NCI-H1092 (cell line): ENCODE measurements around the gene ESR2.
A peak's percentile ranks its signal among the peaks of the same experiment; 100 is the strongest.
"Not testable (repeated sequence)": the region's sequence is repeated elsewhere in the genome, so short reads cannot be mapped to it uniquely, and the experiment has no call there.

Experiments used
- DNase-seq: peaks from one replicate; lab custom pipeline; 2025; lab: John Stamatoyannopoulos, UW

The ESR2 gene

GRCh38 chr14:64126548-64126947 lies 167.6 kb downstream of the ESR2 start:
- DNase-seq: no peak

- DNase-seq: no peak
These were observed 168.9 kb downstream of the ESR2 start for GRCh38 chr14:64125270-64125669.

- DNase-seq: no peak
These were observed 170.8 kb downstream of the ESR2 start for GRCh38 chr14:64123241-64123822.

GRCh38 chr14:64119980-64120379 lies 174.2 kb downstream of the ESR2 start:
- no peak for DNase-seq

- DNase-seq: no peak
These were observed 174.7 kb downstream of the ESR2 start for GRCh38 chr14:64119500-64119899.

GRCh38 chr14:64118892-64119291 lies 175.3 kb downstream of the ESR2 start:
- no peak for DNase-seq

GRCh38 chr14:64118403-64118742 lies 175.8 kb downstream of the ESR2 start:
- not testable (repeated sequence) for DNase-seq

- DNase-seq: no peak
These were observed 176.3 kb downstream of the ESR2 start for GRCh38 chr14:64117671-64118402.

GRCh38 chr14:64115401-64115800 lies 178.8 kb downstream of the ESR2 start:
- no peak for DNase-seq

- DNase-seq: no peak
These were observed 179.4 kb downstream of the ESR2 start for GRCh38 chr14:64114796-64115195.

GRCh38 chr14:64114166-64114565 lies 180.0 kb downstream of the ESR2 start:
- DNase-seq: no peak

- DNase-seq: peak; percentile 24
These were observed 181.1 kb downstream of the ESR2 start for GRCh38 chr14:64112867-64113678.

- DNase-seq: no peak
These were observed 183.4 kb downstream of the ESR2 start for GRCh38 chr14:64110802-64111201.

GRCh38 chr14:64109819-64110554 lies 184.2 kb downstream of the ESR2 start:
- no peak for DNase-seq

- DNase-seq: no peak
These were observed 186.7 kb downstream of the ESR2 start for GRCh38 chr14:64107438-64107837.

- no peak for DNase-seq
These were observed 196.1 kb downstream of the ESR2 start for GRCh38 chr14:64098120-64098519.

GRCh38 chr14:64095620-64096019 lies 198.6 kb downstream of the ESR2 start:
- DNase-seq: no peak

GRCh38 chr14:64092940-64093339 lies 201.2 kb downstream of the ESR2 start:
- DNase-seq: no peak

- no peak for DNase-seq
These were observed 201.8 kb downstream of the ESR2 start for GRCh38 chr14:64092338-64092737.

GRCh38 chr14:64091217-64091616 lies 203.0 kb downstream of the ESR2 start:
- DNase-seq: no peak

- DNase-seq: no peak
These were observed 204.3 kb downstream of the ESR2 start for GRCh38 chr14:64089920-64090319.

GRCh38 chr14:64088647-64088964 lies 205.6 kb downstream of the ESR2 start:
- no peak for DNase-seq

- DNase-seq: no peak
These were observed 211.3 kb downstream of the ESR2 start for GRCh38 chr14:64082837-64083236.
